GDM1 (cell line): ENCODE data around the gene NUP133.
"Not testable (repeated sequence)": the region's sequence is repeated elsewhere in the genome, so short reads cannot be mapped to it uniquely, and the experiment has no call there.

Experiments
- DNase-seq: peaks from one replicate; lab custom pipeline; 2025; lab: John Stamatoyannopoulos, UW

The NUP133 gene

DNA sequence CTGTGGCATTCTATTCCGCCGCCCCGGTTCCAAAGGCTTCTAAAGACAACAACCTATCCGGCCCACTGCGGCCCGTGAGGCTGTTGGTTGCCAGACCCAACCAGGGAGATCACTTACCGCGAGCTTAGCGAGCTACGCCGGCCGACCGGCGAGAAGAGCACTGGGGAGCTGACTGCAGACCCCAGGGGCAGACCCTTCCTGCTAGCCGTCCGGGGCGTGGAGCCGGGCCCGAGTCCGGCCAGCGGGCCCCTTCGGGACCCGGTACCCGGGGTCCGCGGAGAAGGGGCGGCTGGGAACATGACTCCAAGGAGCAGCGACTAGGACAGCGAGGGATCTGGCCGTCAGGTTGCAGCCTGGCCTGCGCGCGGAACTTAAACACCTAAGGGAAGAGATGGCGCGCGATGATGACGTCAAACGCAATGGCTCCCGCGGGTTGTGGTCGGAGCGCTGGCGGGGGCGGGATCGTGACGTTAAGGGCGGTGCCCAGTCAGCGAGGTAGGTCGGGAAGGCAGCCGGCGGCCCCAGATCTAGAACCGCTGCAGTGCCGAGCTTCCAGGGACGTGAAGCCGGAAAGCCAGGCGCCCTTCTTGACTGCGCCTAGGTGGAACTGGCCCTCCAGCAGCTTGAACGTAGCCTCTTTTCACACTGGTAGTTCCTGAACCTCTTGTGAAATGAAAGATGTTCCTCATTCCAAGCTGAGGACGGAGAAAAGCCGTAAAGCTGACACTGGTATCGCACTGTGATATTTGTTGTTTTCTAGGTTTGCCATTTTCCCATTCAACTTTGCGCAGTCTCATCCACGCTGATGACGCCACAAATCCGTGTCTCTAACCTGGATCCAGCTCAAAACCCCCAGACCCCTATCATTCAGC, at the start of gene NUP133:
Gene NUP133, minus strand, starts transcription at position 391 of the 872 bp plus-strand sequence. Its CDS starts 92 bp downstream, at position 299.
- peak; percentile 95 for DNase-seq

DNA sequence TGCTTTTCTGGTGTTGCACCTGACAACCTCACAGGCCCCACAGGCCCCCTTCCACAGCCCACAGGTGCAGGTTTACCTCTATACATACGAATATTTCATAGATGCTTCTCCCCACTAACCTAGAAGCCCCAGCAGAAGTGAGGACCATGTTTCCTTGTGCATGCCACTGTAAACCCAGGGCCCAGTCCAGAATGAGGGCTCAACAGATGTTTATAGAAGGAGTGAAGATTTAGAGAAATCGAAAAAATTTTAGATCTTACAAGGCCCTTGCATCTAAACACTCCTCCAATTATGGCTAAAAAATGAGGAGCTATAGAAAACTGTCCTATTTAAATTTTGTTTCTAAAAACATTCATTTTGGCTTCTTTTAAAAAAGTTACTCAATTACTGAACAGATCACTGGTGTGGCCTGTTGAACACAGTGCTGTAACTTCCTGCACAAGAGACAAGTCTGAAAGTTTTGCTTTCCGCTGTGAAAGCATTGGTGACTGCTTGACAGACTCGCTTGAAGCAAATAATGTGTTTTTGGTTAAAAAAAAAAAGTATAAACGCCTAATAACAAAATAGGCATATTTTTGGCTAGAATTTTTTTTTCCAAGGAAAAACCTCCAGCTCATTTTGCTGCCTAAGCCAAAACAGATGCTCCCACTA, 49.2 kb upstream of the NUP133 start:
- no peak for DNase-seq

DNA sequence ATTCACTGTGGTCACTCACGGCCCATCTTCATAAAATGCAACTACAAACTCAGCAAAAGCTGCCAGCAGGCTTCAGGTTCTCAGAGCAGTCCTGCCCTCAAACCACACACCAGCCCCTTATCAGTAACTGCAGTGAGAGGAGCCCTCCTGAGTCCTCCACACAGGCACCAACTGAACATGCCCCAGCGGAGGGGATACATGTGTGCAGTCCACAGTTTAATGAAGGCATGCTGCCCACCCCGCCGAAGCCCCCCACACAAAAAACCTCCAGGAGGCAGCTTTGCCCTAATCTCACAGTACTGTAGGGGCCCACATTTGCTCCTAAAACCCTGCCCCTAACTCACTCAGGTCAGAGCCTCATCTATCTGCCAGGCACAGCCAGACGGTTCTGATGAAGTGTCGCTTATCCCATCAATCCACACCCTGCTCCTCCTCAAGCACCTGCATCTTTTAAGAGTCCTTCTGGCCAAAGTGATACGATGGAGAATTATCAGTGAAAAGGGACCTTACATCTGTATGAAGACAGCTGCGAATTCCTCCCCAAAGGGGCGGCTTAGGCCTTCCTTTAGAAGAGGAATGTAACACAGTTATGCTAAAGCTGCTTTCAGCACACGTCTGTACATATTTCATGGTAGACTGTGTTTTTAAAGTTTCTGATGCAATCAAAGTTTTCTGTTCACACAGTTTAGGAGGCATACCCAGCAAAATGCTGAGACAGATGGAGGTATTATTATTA, 46.9 kb upstream of the NUP133 start:
- DNase-seq = no peak

DNA sequence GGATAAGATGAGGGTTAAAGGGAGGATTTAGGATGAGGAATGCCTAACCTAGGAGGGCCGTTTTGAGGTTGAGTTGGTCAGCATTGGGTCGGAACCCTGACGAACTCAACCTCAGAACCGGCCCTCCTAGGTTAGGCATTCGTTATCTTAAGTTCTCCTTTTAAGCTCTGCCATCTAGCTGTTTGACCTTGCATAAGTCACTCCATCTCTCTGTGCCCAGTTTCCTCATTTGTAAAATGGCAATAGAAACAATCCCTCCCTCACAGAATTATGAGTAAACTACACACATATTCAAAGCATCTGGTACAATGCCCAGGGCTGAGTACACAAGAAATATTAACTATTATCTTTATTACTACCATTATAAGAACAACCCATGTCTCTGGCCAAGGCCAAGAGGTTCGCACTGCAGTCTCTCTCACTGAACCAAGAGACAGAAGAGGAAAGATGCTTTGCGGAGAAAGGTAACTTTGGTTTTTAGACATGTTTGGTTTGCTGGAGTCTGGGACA, 45.5 kb upstream of the NUP133 start:
- no peak for DNase-seq

DNA sequence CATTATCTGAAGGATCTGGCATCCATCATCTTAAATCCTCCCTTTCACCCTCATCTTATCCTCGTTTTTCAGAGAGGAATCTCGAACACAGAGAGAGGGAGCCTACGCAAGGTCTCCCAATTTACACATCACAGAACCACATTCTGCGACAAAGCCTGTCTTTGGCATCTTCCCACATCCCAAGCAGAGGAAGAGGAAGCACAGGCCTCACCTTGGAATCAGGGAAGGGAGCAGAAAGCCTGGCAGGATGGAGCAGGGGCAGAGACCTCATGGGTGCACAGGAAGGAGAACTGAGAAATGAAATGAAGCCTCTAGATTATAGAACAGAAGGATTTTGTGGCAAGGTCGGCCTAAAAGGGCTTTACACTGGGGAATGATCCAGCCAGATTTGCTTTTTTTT, 44.6 kb upstream of the NUP133 start:
- DNase-seq = no peak

DNA sequence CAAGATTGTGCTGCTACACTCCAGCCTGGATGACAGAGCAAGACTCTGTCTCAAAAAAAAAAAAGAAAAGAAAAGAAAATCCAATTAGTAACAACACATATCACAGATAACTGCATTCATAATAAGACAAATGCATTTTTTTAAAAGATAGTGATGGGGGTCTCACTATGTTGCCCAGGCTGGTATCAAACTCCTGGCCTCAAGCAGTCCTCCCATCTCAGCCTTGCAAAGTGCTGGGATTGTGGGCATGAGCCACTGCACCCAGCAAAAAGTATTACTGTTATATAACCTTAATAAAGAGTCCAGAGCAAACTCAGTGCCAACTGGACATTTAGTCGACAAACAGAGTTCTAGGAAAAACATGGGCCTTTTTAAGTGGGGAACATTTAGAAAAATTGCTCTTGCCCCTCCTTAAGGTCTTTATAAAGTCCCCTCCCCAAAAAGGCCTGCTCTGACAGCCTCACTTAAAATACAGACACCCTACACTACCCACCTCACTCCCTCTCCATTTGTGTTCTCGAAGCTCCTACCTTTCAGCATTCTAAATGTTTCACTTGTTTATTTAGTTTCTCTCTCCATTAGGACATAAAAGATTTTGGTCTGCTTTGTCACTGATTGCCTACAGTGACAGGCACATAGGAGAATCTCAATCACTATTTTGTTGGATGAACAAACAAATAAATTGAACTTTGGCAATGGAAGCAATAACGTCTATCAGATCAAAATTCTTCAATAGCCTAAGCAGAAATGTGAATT, 42.8 kb upstream of the NUP133 start:
- no peak for DNase-seq

DNA sequence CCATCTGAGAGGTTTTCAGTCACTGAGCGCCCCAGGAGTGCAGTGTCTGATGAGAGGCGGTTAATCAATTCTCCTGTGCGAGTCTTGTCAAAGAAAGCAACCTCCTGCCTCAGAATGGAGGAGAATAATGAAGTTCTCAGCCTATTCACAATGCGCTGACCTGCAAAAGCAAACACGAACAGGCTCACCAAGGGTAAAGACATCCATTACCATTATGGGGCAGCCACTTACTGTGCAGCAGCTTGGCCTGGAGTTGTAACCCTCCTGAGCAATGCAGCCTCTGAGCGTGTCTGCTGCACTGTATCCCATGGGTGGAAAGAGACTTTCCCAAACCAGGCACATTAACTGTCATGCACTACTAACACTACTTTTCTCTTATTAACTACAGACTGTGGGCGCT, 39.4 kb upstream of the NUP133 start:
- no peak for DNase-seq

DNA sequence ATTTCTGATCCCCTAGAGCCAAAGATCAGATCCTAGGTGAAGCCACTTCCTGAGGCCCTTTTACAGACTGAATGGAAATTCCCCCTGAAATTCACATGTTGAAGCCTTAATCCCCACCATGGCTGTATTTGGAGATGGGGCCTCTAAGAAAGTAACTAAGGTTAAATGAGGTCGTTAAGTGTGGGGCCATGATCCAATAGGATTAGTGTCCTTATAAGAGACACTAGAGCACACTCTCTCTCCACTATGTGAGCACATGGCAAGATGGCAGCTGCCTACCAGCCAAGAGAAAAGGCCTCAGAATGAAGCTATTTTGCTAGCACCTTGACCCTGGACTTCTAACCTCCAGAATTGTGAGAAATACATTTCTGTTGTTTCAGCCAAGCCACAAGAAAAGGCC, 36.4 kb upstream of the NUP133 start:
- DNase-seq = no peak

DNA sequence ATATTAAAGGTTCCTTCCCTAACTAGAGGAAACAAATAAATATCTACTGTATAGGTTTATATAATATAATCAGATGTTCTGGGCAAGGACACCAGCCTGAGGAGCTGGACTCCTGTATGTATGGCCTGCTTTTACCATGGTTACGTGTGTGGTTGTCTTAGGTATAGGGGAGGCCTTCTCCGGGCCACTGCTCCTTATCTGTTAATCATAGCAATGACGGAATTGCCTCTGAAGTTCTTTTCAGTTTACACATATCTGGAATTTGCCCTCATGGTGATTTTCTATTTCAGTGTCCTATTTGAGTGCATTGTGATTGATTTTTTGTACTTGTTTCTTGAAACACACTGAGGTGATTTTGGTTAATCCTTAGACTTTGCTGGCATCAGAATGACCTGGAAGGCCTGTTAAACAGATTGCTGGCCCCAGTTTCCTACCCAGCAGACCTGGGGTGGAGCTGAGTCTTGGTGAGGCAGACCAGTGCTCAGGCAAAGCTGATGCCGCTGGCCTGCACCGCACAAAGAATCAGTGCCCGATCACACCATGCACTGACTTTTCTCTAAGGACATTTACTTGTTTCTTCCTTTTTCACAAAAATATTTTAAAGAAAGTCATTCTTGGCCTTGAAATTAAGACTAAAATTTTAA, 31.8 kb upstream of the NUP133 start:
- DNase-seq = no peak

DNA sequence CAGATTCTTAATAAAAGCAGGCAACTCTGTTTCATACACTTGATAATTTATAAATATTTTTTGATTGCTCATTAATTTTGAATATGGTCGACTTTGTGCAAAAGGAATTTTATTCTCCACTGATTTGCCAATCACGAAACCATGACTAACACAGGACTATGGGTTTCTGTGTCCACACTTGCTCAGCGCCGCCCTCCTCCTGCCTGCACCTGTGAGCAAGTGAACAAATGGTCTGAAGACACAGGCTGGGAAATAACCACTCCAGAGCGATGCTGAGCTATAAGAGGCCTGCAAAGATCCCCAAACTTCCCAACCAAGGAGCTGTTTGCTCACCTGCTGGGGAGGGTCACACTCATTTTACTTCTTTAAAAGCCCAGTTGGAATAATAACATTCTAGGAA, 30.8 kb upstream of the NUP133 start:
- no peak for DNase-seq

DNA sequence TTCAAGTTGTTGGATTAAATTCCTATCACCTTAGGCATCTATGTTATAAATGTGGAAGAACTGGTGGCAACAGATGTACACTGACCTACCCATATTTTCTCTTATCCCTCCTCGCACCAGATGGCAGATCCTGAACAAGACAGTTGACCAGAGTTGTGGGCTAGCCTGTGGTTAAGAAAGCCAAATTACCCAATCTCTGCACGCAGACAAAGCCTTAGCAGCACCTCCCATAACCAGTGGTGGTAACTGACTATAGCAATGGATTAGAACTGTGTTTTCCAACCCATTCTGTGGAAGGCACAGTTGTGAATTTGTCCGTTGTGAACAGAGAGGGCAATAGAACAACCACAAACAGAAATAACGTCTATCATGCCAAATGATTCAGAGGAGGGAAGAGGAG, 29.8 kb upstream of the NUP133 start:
- no peak for DNase-seq

DNA sequence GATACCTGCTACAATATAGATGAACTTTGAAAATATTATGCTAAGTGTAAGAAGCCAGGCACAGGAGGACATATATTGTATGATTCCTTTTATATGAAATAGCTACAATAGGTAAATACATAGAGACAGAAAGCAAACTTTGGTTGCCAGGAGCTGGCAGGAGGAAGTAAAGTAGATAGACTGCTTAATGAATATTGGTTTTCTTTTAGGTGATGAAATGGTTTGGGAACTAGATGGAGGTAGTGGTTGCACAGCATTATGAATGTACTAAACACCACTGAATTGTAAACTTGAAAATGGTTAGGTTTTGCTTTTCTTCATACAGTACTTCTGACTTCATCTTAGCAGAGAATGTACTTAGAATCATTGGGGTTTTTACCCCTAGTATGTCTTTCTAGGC, 28.8 kb upstream of the NUP133 start:
- no peak for DNase-seq

DNA sequence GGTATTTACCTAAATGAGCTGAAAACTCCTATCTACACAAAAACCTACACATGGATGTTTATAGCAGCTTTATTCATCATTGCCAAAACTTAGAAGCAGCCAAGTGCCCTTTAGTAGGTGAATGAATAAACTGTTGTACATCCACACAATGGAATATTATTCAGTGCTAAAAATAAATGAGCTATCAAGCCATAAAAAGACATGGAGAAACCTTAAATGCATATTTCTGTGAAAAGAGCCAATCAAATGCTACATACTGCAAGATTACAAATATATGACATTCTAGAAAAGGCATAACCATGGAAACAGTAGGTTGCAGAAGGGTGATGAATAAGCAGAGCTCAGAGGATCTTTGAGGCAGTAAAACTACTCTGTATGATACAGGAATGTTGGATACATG, 27.1 kb upstream of the NUP133 start:
- DNase-seq = no peak

DNA sequence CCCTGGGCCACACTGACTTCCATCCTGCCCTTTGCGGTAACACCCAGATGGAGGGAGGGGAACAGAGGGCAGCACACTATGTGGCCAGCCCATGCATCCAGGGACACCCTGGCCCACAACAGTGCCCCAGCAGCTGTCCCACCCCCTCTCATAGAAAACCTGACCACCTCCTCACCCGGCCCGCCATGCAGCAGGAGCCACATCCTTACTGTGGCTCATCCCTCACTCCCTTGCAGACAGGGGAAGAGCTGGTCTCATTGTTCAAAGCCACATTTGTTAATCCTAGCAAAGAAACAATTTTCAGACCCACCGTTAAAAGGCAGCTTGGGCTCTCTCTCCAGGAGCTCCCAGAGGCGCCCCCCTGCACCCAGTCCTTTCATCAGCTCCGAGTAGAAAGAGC, 23.2 kb upstream of the NUP133 start:
- DNase-seq = no peak

DNA sequence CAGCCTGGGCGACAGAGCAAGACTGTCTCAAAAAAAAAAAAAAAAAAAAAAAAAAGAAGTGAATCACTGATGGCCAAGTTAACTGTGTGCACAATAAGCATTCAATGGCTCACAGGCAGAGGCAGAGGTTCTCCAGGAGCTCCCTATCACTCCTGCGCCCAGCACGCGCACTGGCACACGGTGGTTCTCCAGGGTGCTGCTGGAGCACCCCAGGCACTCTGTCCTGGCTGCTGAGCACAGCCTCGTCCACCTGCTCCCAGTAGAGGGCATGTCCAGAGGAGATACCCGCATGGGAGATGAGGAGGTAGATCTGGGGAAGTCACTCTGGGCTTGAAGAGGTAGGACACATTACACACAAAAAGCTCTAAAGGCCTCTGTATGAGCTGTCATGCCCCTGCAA, 21.5 kb upstream of the NUP133 start:
- DNase-seq = no peak

DNA sequence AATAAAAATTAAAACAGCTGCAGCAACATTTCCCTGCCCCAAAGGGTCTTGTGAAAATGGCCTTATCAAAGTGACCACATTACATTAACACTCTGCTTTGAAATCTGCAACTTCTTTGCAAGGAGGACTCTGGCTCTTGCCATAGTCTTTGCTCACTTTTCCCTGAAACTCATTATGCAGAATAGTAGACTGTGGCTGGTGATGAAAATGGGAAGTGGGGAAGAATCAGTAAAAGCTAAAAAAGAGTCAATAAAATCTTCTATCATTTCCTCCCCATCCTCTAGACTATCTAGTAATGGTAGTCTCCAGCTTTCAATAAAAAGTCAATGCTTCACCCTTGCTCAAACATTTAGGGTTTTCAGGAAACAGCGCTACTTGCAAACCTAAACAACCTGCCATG, 18.6 kb upstream of the NUP133 start:
- no peak for DNase-seq

DNA sequence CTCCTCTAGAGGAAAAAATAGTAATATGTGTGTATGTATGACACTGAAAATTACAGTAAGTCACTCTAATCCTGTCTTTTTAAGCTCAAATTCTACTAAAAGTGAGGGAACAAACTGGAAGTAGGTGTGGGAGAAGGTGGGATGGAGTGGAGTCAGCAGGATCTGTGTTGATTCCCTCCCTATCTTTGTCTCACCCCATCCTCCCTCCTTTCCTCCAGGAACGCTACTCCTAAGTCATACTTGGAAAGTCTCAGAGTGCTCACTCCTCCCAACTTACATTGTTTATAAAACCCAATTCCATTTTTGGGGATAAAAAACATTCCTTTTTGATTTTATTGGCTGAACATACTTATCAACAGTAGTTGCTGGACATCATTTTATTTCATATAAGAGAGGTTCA, 14.9 kb upstream of the NUP133 start:
- DNase-seq = no peak

DNA sequence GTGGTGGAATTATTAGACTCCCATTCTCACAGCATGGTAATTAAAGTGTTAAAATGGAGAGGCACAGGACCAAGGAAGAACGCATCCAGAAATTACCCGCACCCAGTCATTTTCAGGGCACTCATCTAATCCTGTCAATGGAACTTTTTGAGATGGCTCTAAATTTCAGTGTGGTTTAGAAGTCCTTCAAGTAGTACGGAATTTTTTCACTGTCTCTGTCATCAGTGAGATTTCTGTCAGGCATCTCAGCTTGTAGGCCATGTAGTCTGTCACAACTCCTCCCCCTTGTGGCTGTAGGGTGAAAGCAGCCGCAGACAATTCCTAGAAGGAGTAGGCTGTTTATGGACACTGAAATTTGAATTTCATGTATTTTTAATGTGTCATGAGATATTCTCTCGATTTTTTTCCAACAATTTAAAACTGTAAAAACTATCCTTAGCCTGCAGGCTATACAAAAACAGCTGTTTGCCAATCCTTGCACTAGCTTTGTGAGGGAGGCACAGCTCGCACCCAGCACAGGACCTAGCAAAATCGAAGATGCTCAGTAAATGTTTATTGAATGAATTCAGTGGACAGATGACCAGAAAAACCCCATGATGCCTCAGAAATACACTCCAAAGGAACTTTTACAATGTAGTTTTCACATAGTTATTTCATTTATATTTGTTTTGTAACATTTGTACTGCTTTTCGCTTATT, 6.6 kb upstream of the NUP133 start:
- DNase-seq = peak; percentile 34

DNA sequence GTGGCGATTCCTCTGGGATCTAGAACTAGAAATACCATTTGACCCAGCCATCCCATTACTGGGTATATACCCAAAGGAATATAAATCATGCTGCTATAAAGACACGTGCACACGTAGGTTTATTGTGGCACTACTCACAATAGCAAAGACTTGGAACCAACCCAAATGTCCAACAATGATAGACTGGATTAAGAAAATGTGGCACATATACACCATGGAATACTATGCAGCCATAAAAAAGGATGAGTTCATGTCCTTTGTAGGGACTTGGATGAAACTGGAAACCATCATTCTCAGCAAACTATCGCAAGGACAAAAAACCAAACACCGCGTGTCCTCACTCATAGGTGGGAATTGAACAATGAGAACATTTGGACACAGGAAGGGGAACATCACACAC, 3.5 kb upstream of the NUP133 start:
- DNase-seq = not testable (repeated sequence)

DNA sequence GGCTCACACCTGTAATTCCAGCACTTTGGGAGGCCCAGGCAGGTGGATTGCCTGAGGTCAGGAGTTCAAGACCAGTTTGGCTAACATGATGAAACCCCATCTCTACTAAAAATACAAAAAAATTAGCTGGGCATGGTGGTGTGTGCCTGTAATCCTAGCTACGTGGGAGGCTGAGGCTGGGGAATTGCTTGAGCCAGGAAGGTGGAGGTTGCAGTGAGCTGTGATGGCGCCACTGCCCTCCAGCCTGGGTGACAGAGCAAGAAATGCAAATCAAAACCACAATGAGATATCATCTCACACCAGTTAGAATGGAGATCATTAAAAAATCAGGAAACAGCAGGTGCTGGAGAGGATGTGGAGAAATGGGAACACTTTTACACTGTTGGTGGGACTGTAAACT, 3.1 kb upstream of the NUP133 start:
- not testable (repeated sequence) for DNase-seq

DNA sequence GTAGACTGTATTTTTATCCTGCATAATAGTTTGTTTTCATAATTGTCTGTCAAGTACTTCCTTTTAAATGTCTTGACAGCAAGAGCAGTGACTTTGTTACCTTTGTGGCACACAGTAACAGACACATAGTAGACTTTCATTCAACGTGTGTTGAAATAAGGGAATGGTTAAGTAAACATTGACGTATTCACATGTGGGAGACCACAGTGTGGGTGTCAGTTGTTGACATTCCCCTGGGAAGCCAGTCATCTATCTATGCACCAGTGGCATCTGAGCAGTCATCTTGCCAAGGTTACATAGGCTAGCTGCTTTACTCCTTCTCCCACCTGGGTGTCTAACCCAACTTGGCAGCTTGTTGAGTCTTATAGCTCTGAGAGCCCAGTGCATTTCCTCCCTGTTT, 1.4 kb upstream of the NUP133 start:
- no peak for DNase-seq
